DMS79 (cell line): ENCODE results near the gene ICOS.

Experiments used
- DNase-seq: peaks from one replicate; lab custom pipeline; 2025; lab: John Stamatoyannopoulos, UW

The ICOS gene

GRCh38 chr2:203936535-203936934 lies at the start of gene ICOS:
TSS of gene ICOS (plus strand) at chr2:203936763. CDS start at chr2:203936815, 52 bp downstream.
- DNase-seq, result no peak

GRCh38 chr2:203887677-203888076 lies 48.9 kb upstream of the ICOS start:
- DNase-seq, result no peak

GRCh38 chr2:203889542-203889941 lies 47.0 kb upstream of the ICOS start:
- DNase-seq, result no peak

- DNase-seq, result no peak
Measured at GRCh38 chr2:203889944-203890343, 46.6 kb upstream of the ICOS start.

- DNase-seq, result no peak
Measured at GRCh38 chr2:203890733-203891132, 45.8 kb upstream of the ICOS start.

- DNase-seq, result no peak
Measured at GRCh38 chr2:203891474-203891873, 45.1 kb upstream of the ICOS start.

- no peak for DNase-seq
Measured at GRCh38 chr2:203892207-203892606, 44.4 kb upstream of the ICOS start.

- no peak for DNase-seq
Measured at GRCh38 chr2:203893401-203893800, 43.2 kb upstream of the ICOS start.

GRCh38 chr2:203893840-203894239 lies 42.7 kb upstream of the ICOS start:
- DNase-seq, result no peak

GRCh38 chr2:203894262-203894661 lies 42.3 kb upstream of the ICOS start:
- no peak for DNase-seq

- DNase-seq, result no peak
Measured at GRCh38 chr2:203897544-203897943, 39.0 kb upstream of the ICOS start.

GRCh38 chr2:203898657-203899056 lies 37.9 kb upstream of the ICOS start:
- DNase-seq, result no peak

- no peak for DNase-seq
Measured at GRCh38 chr2:203900253-203900652, 36.3 kb upstream of the ICOS start.

GRCh38 chr2:203904022-203904421 lies 32.5 kb upstream of the ICOS start:
- no peak for DNase-seq

- DNase-seq, result no peak
Measured at GRCh38 chr2:203905656-203906055, 30.9 kb upstream of the ICOS start.

- no peak for DNase-seq
Measured at GRCh38 chr2:203908066-203908796, 28.3 kb upstream of the ICOS start.

GRCh38 chr2:203908797-203909185 lies 27.8 kb upstream of the ICOS start:
- no peak for DNase-seq

GRCh38 chr2:203909261-203909967 lies 27.1 kb upstream of the ICOS start:
- DNase-seq, result no peak

- DNase-seq, result no peak
Measured at GRCh38 chr2:203909974-203910373, 26.6 kb upstream of the ICOS start.

- no peak for DNase-seq
Measured at GRCh38 chr2:203913947-203914346, 22.6 kb upstream of the ICOS start.

GRCh38 chr2:203914546-203915182 lies 21.9 kb upstream of the ICOS start:
- no peak for DNase-seq

- no peak for DNase-seq
Measured at GRCh38 chr2:203915256-203915655, 21.3 kb upstream of the ICOS start.

GRCh38 chr2:203916756-203917155 lies 19.8 kb upstream of the ICOS start:
- DNase-seq, result no peak
